Fibroblast of mammary gland (primary cell): Measurements from ENCODE around the gene NR5A2.
A peak's percentile ranks its signal among the peaks of the same experiment; 100 is the strongest.

Source experiments
- DNase-seq: peaks from one replicate; pipeline ENCODE4 v3.0.0-alpha.2; 2010; ENCODE audit warnings: low read depth
- H3K4me3 ChIP-seq: 2 replicates; pipeline ENCODE4 v1.5.1; 2011; ENCODE audit warnings: low read depth, mild to moderate bottlenecking, low read length, moderate library complexity; ENCODE audit not compliant: control insufficient read depth
- CTCF ChIP-seq: conservative IDR thresholded peaks from 2 replicates; pipeline ENCODE4 v1.5.1; 2011; ENCODE audit warnings: low read depth, low read length, inconsistent platforms; ENCODE audit not compliant: control insufficient read depth, insufficient read depth

Gene NR5A2

GRCh38 chr1:200053646-200054045, 26.1 kb downstream of the NR5A2 start:
- peak; percentile 16 for DNase-seq
- H3K4me3 ChIP-seq: no peak overlapping the region
- no peak for TF ChIP-seq CTCF

- no peak overlapping the region for H3K4me3 ChIP-seq
- no peak for DNase-seq
- TF ChIP-seq CTCF: no peak
Observed at GRCh38 chr1:200058341-200058740, 30.8 kb downstream of the NR5A2 start.

- no peak overlapping the region for H3K4me3 ChIP-seq
- no peak for TF ChIP-seq CTCF
- DNase-seq: no peak
Observed at GRCh38 chr1:200062143-200062542, 34.6 kb downstream of the NR5A2 start.

GRCh38 chr1:200072636-200073285, 45.3 kb downstream of the NR5A2 start:
- DNase-seq: no peak
- no peak overlapping the region for H3K4me3 ChIP-seq
- TF ChIP-seq CTCF: no peak

- H3K4me3 ChIP-seq: no peak overlapping the region
- no peak for TF ChIP-seq CTCF
- DNase-seq: no peak
Observed at GRCh38 chr1:200073286-200073637, 45.8 kb downstream of the NR5A2 start.

- no peak for DNase-seq
- no peak for TF ChIP-seq CTCF
- H3K4me3 ChIP-seq: no peak overlapping the region
Observed at GRCh38 chr1:200075522-200075921, 48.0 kb downstream of the NR5A2 start.

GRCh38 chr1:200075938-200076546, 48.5 kb downstream of the NR5A2 start:
- H3K4me3 ChIP-seq: no peak overlapping the region
- TF ChIP-seq CTCF: no peak
- DNase-seq: peak; percentile 60
